HAP-1 (cell line): ENCODE data around the gene SMC6.

ENCODE experiments used
- DNase-seq, 2 experiments: peaks; one replicate each; pipeline ENCODE4 v3.0.0-alpha.2; 2016 to 2020; ENCODE audit warnings: low spot score in 2 of 2
- H3K27me3 ChIP-seq: fragments of 250-450 bp; sonication (Bioruptor Pico); 2 replicates; pipeline ENCODE4 v1.5.1; 2020; ENCODE audit warnings: low read depth, mild to moderate bottlenecking, moderate library complexity
- H3K36me3 ChIP-seq: fragments of 250-450 bp; sonication (Bioruptor Pico); replicated peaks from 2 replicates; pipeline ENCODE4 v1.5.1; 2020; ENCODE audit warnings: mild to moderate bottlenecking
- H3K4me1 ChIP-seq: fragments of 250-450 bp; sonication (Bioruptor Pico); 2 replicates; pipeline ENCODE4 v1.5.1; 2020; ENCODE audit warnings: mild to moderate bottlenecking
- H3K4me3 ChIP-seq: fragments of 250-450 bp; sonication (Bioruptor Pico); 2 replicates; pipeline ENCODE4 v1.5.1; 2020; ENCODE audit warnings: mild to moderate bottlenecking, moderate library complexity
- H3K9me3 ChIP-seq: fragments of 250-450 bp; sonication (Bioruptor Pico); 2 replicates; pipeline ENCODE4 v1.5.1; 2020; ENCODE audit warnings: mild to moderate bottlenecking, moderate library complexity
- in situ Hi-C: fragments of 300-500 bp; cut with MboI; formaldehyde crosslinking; loops from 3 replicates; pipeline ENCODE4 v1.14.3; 2020; ENCODE audit warnings: low sequenced_read_pairs, inconsistent platforms, mixed read lengths

SMC6 gene

GRCh38 chr2:17754773-17755425 lies 1.3 kb upstream of the SMC6 start:
- peak in 1 of 2 experiments; percentile 34 for DNase-seq
- in situ Hi-C loops, result no loop called here
- Histone ChIP-seq H3K36me3 (no peaks in the 10 kb centered on the region), H3K4me1 (peaks cover 54% of the 10 kb centered on the region), H3K4me3 (peak overlapping the region; percentile 87), H3K27me3 (no peaks in the 10 kb centered on the region), H3K9me3 (no peaks in the 10 kb centered on the region)

- peak; percentile 35 to 66 for DNase-seq
- H3K4me3 ChIP-seq, result peak overlapping the region; percentile 87
- no peaks in the 10 kb centered on the region for H3K36me3 ChIP-seq
- in situ Hi-C loops, result no loop called here
- H3K27me3 ChIP-seq, result no peaks in the 10 kb centered on the region
- H3K9me3 ChIP-seq, result no peaks in the 10 kb centered on the region
- H3K4me1 ChIP-seq, result peaks cover 55% of the 10 kb centered on the region
Observed at GRCh38 chr2:17752892-17753802, 463 bp downstream of the SMC6 start.

GRCh38 chr2:17752246-17752645 lies 1.4 kb downstream of the SMC6 start:
- Histone ChIP-seq H3K9me3 (no peaks in the 10 kb centered on the region), H3K4me1 (peaks cover 51% of the 10 kb centered on the region), H3K4me3 (peak overlapping the region; percentile 87), H3K36me3 (no peaks in the 10 kb centered on the region), H3K27me3 (no peaks in the 10 kb centered on the region)
- in situ Hi-C loops, result no loop called here
- DNase-seq, result no peak

GRCh38 chr2:17749753-17750438 lies 3.7 kb downstream of the SMC6 start:
- no peak for DNase-seq
- H3K27me3 ChIP-seq, result no peaks in the 10 kb centered on the region
- H3K9me3 ChIP-seq, result no peaks in the 10 kb centered on the region
- peaks cover 37% of the 10 kb centered on the region for H3K4me1 ChIP-seq
- H3K4me3 ChIP-seq, result no peak overlapping the region
- in situ Hi-C loops, result no loop called here
- 0 out of 2 replicates have a peak, but pooled peaks cover 5% of the 10 kb centered on the region for H3K36me3 ChIP-seq

GRCh38 chr2:17748745-17749144 lies 4.9 kb downstream of the SMC6 start:
- in situ Hi-C loops, result no loop called here
- Histone ChIP-seq H3K27me3 (no peaks in the 10 kb centered on the region), H3K4me1 (peaks cover 36% of the 10 kb centered on the region), H3K4me3 (no peak overlapping the region), H3K9me3 (no peaks in the 10 kb centered on the region), H3K36me3 (peaks cover 10% of the 10 kb centered on the region; the same call in 1 of the 2 replicates)
- peak; percentile 28 to 70 for DNase-seq

- Histone ChIP-seq H3K36me3 (peaks cover 10% of the 10 kb centered on the region; the same call in 1 of the 2 replicates), H3K4me1 (peaks cover 36% of the 10 kb centered on the region), H3K9me3 (no peaks in the 10 kb centered on the region), H3K27me3 (no peaks in the 10 kb centered on the region), H3K4me3 (no peak overlapping the region)
- in situ Hi-C loops, result no loop called here
- DNase-seq, result peak; percentile 74 to 96
Observed at GRCh38 chr2:17747684-17748452, 5.7 kb downstream of the SMC6 start.

- Histone ChIP-seq H3K4me3 (no peak overlapping the region), H3K36me3 (peaks cover 48% of the 10 kb centered on the region), H3K27me3 (no peaks in the 10 kb centered on the region), H3K4me1 (no peaks in the 10 kb centered on the region), H3K9me3 (no peaks in the 10 kb centered on the region)
- in situ Hi-C loops, result no loop called here
- no peak for DNase-seq
Observed at GRCh38 chr2:17740203-17740602, 13.4 kb downstream of the SMC6 start.

- Histone ChIP-seq H3K9me3 (no peaks in the 10 kb centered on the region), H3K27me3 (no peaks in the 10 kb centered on the region), H3K4me1 (peaks cover 2% of the 10 kb centered on the region), H3K36me3 (peaks cover 52% of the 10 kb centered on the region), H3K4me3 (no peak overlapping the region)
- in situ Hi-C loops, result no loop called here
- no peak for DNase-seq
Observed at GRCh38 chr2:17736989-17737388, 16.6 kb downstream of the SMC6 start.

GRCh38 chr2:17735864-17736263 lies 17.7 kb downstream of the SMC6 start:
- no peak overlapping the region for H3K4me3 ChIP-seq
- in situ Hi-C loops, result no loop called here
- H3K4me1 ChIP-seq, result peaks cover 9% of the 10 kb centered on the region
- H3K27me3 ChIP-seq, result no peaks in the 10 kb centered on the region
- peaks cover 57% of the 10 kb centered on the region for H3K36me3 ChIP-seq
- no peaks in the 10 kb centered on the region for H3K9me3 ChIP-seq
- no peak for DNase-seq

- H3K4me3 ChIP-seq, result no peak overlapping the region
- no peaks in the 10 kb centered on the region for H3K9me3 ChIP-seq
- peaks cover 54% of the 10 kb centered on the region for H3K36me3 ChIP-seq
- no peaks in the 10 kb centered on the region for H3K27me3 ChIP-seq
- in situ Hi-C loops, result no loop called here
- no peak for DNase-seq
- peaks cover 27% of the 10 kb centered on the region for H3K4me1 ChIP-seq
Observed at GRCh38 chr2:17733599-17733998, 20.0 kb downstream of the SMC6 start.

- in situ Hi-C loops, result no loop called here
- Histone ChIP-seq H3K9me3 (no peaks in the 10 kb centered on the region), H3K4me1 (peaks cover 41% of the 10 kb centered on the region), H3K36me3 (peaks cover 28% of the 10 kb centered on the region), H3K4me3 (no peak overlapping the region), H3K27me3 (no peaks in the 10 kb centered on the region)
- DNase-seq, result peak in 1 of 2 experiments; percentile 51
Observed at GRCh38 chr2:17729880-17730279, 23.7 kb downstream of the SMC6 start.

- peaks cover 35% of the 10 kb centered on the region for H3K36me3 ChIP-seq
- no peaks in the 10 kb centered on the region for H3K9me3 ChIP-seq
- H3K4me1 ChIP-seq, result peaks cover 42% of the 10 kb centered on the region
- no peak overlapping the region for H3K4me3 ChIP-seq
- in situ Hi-C loops, result no loop called here
- DNase-seq, result no peak
- no peaks in the 10 kb centered on the region for H3K27me3 ChIP-seq
Observed at GRCh38 chr2:17728210-17728609, 25.4 kb downstream of the SMC6 start.
